ENCODE results near the gene CEMIP. TPM values are rescaled to one million over a fixed set of nuclear protein-coding genes. Genes with fewer than 3 reads are reported as not detected.
A peak's percentile ranks its signal among the peaks of the same experiment; 100 is the strongest.

Gene CEMIP
- total RNA-seq, 1 donor, result 687 TPM

- Histone ChIP-seq H3K79me2 (ENCODE audit: insufficient read depth, low read length) (no peaks in the 10 kb centered on the region), H2AFZ (ENCODE audit: low read length) (no peak overlapping the region), H3K4me3 (ENCODE audit: insufficient read depth, low read length) (no peak overlapping the region), H3K36me3 (ENCODE audit: insufficient read depth, low read length) (peaks cover 83% of the 10 kb centered on the region), H3K27ac (ENCODE audit: low read depth, low read length) (no peak overlapping the region), H3K9me3 (ENCODE audit: low read depth, low read length) (no peaks in the 10 kb centered on the region), H4K20me1 (ENCODE audit: insufficient read depth, low read length) (peaks cover 28% of the 10 kb centered on the region), H3K4me2 (ENCODE audit: insufficient read depth, low read length) (no peak overlapping the region), H3K27me3 (ENCODE audit: insufficient read depth, low read length) (no peaks in the 10 kb centered on the region), H3K4me1 (ENCODE audit: insufficient read depth, low read length) (no peaks in the 10 kb centered on the region)
- DNase-seq (ENCODE audit: insufficient read length, low spot score, missing footprints), result no peak
- TF ChIP-seq CTCF (IDR thresholded peaks at IDR 0.05; ENCODE audit: extremely low read depth, low read depth, low read length), result no peak
Measured at GRCh38 chr15:80916056-80916455, 136.9 kb downstream of the CEMIP start.

GRCh38 chr15:80918196-80918783 lies 139.1 kb downstream of the CEMIP start:
- H3K4me3 ChIP-seq (ENCODE audit: insufficient read depth, low read length), result no peak overlapping the region

GRCh38 chr15:80920271-80920699 lies 141.1 kb downstream of the CEMIP start:
- Histone ChIP-seq H3K4me2 (ENCODE audit: insufficient read depth, low read length) (no peak overlapping the region), H2AFZ (ENCODE audit: low read length) (no peak overlapping the region), H4K20me1 (ENCODE audit: insufficient read depth, low read length) (peaks cover 24% of the 10 kb centered on the region), H3K27me3 (ENCODE audit: insufficient read depth, low read length) (no peaks in the 10 kb centered on the region), H3K36me3 (ENCODE audit: insufficient read depth, low read length) (peaks cover 91% of the 10 kb centered on the region), H3K79me2 (ENCODE audit: insufficient read depth, low read length) (no peaks in the 10 kb centered on the region), H3K27ac (ENCODE audit: low read depth, low read length) (no peak overlapping the region), H3K4me3 (ENCODE audit: insufficient read depth, low read length) (no peak overlapping the region), H3K9me3 (ENCODE audit: low read depth, low read length) (no peaks in the 10 kb centered on the region), H3K4me1 (ENCODE audit: insufficient read depth, low read length) (peaks cover 11% of the 10 kb centered on the region)
- no peak for TF ChIP-seq CTCF (IDR thresholded peaks at IDR 0.05; ENCODE audit: extremely low read depth, low read depth, low read length)
- DNase-seq (ENCODE audit: insufficient read length, low spot score, missing footprints), result no peak

More at GRCh38 chr15:80918196-80918783, 139.1 kb downstream of the CEMIP start:
- DNase-seq (ENCODE audit: insufficient read length, low spot score, missing footprints), result no peak
- Histone ChIP-seq H3K36me3 (ENCODE audit: insufficient read depth, low read length) (peaks cover 84% of the 10 kb centered on the region), H3K4me2 (ENCODE audit: insufficient read depth, low read length) (no peak overlapping the region), H3K9me3 (ENCODE audit: low read depth, low read length) (no peaks in the 10 kb centered on the region), H2AFZ (ENCODE audit: low read length) (no peak overlapping the region), H4K20me1 (ENCODE audit: insufficient read depth, low read length) (peaks cover 27% of the 10 kb centered on the region), H3K79me2 (ENCODE audit: insufficient read depth, low read length) (no peaks in the 10 kb centered on the region), H3K4me1 (ENCODE audit: insufficient read depth, low read length) (no peaks in the 10 kb centered on the region), H3K27ac (ENCODE audit: low read depth, low read length) (peak overlapping the region; percentile 27), H3K27me3 (ENCODE audit: insufficient read depth, low read length) (no peaks in the 10 kb centered on the region)
- TF ChIP-seq CTCF (IDR thresholded peaks at IDR 0.05; ENCODE audit: extremely low read depth, low read depth, low read length), result no peak

- no peaks in the 10 kb centered on the region for H3K27me3 ChIP-seq (ENCODE audit: insufficient read depth, low read length)
- no peak for TF ChIP-seq CTCF (IDR thresholded peaks at IDR 0.05; ENCODE audit: extremely low read depth, low read depth, low read length)
- DNase-seq (ENCODE audit: insufficient read length, low spot score, missing footprints), result no peak
- H3K4me1 ChIP-seq (ENCODE audit: insufficient read depth, low read length), result peaks cover 24% of the 10 kb centered on the region
- no peak overlapping the region for H3K4me3 ChIP-seq (ENCODE audit: insufficient read depth, low read length)
- no peak overlapping the region for H2AFZ ChIP-seq (ENCODE audit: low read length)
- H3K36me3 ChIP-seq (ENCODE audit: insufficient read depth, low read length), result peaks cover 89% of the 10 kb centered on the region
- peaks cover 21% of the 10 kb centered on the region for H4K20me1 ChIP-seq (ENCODE audit: insufficient read depth, low read length)
- no peaks in the 10 kb centered on the region for H3K79me2 ChIP-seq (ENCODE audit: insufficient read depth, low read length)
- H3K9me3 ChIP-seq (ENCODE audit: low read depth, low read length), result no peaks in the 10 kb centered on the region
- no peak overlapping the region for H3K27ac ChIP-seq (ENCODE audit: low read depth, low read length)
- H3K4me2 ChIP-seq (ENCODE audit: insufficient read depth, low read length), result no peak overlapping the region
Measured at GRCh38 chr15:80921736-80922410, 142.7 kb downstream of the CEMIP start.
